K562 (cell line): ENCODE measurements around the gene ZNF337.
"Not testable (repeated sequence)": the region's sequence is repeated elsewhere in the genome, so short reads cannot be mapped to it uniquely, and the experiment has no call there.

Experiments used
- ARNT ChIP-seq, 2 experiments: fragments of 450-650 bp; IDR thresholded peaks; 2 replicates each; pipeline ENCODE4 v1.6.1; 2016; ENCODE audit warnings: mild to moderate bottlenecking in 1 of 2
- EZH2 ChIP-seq: IDR thresholded peaks from 2 replicates; pipeline ENCODE4 v1.6.1; 2012; ENCODE audit warnings: low read depth, mild to moderate bottlenecking, inconsistent platforms, low read length, borderline replicate concordance
- HNRNPH1 ChIP-seq: fragments of 200-400 bp; formaldehyde crosslinking; optimal IDR thresholded peaks from 2 replicates; pipeline ENCODE3; 2017; ENCODE audit warnings: low read depth, mild to moderate bottlenecking, low read length, moderate library complexity
- NCOA2 ChIP-seq, 2 experiments: fragments of 450-650 bp; IDR thresholded peaks; 2 replicates each; pipeline ENCODE4 v1.6.1; 2018; ENCODE audit warnings: mild to moderate bottlenecking in 2 of 2, moderate library complexity in 1 of 2; ENCODE audit not compliant: partially characterized antibody in 2 of 2
- NRF1 ChIP-seq, 2 experiments: fragments of 450-650 bp; IDR thresholded peaks in 1 of 2; conservative IDR thresholded peaks in 1 of 2; 2 replicates each; pipeline ENCODE4 v1.6.1; 2014; ENCODE audit warnings: mild to moderate bottlenecking in 2 of 2
- POLR2A ChIP-seq: fragments of 450-650 bp; conservative IDR thresholded peaks from 2 replicates; pipeline ENCODE4 v1.6.1; 2016
- SIRT6 ChIP-seq: IDR thresholded peaks from one replicate; pipeline ENCODE4 v1.6.1; 2012; ENCODE audit warnings: low read depth, mild to moderate bottlenecking, control low read depth, inconsistent platforms, low read length, moderate library complexity
- TAF1 ChIP-seq: IDR thresholded peaks from 2 replicates; pipeline ENCODE4 v1.6.1; 2011; ENCODE audit warnings: mild to moderate bottlenecking, low read length, moderate library complexity; ENCODE audit not compliant: insufficient read depth, control insufficient read depth, severe bottlenecking; ENCODE audit errors: extremely low read depth
- TAL1 ChIP-seq: fragments of 450-650 bp; IDR thresholded peaks from 2 replicates; pipeline ENCODE4 v1.6.1; 2016; ENCODE audit warnings: mild to moderate bottlenecking
- YY1 ChIP-seq, 3 experiments: IDR thresholded peaks; 2 replicates each; pipeline ENCODE4 v1.6.1; 2011; ENCODE audit warnings: low read length in 2 of 3, mild to moderate bottlenecking in 2 of 3, moderate library complexity in 2 of 3, borderline replicate concordance in 1 of 3, control low read depth in 1 of 3, low read depth in 1 of 3; ENCODE audit not compliant: insufficient read depth in 3 of 3, insufficient replicate concordance in 2 of 3, control insufficient read depth in 1 of 3, insufficient read length in 1 of 3; ENCODE audit errors: extremely low read depth in 1 of 3
- ZNF146 ChIP-seq: IDR thresholded peaks from one replicate; pipeline ENCODE4 v1.6.1; 2018; ENCODE audit warnings: missing compliant biosample characterization; ENCODE audit not compliant: unreplicated experiment
- ZNF384 ChIP-seq: IDR thresholded peaks from 2 replicates; pipeline ENCODE4 v1.6.1; 2012; ENCODE audit warnings: low read depth, low read length, improper control_type of control experiment
- TF ChIP-seq, protein P1 (sequence below), 3 experiments: IDR thresholded peaks in 2 of 3; conservative IDR thresholded peaks in 1 of 3; 2 replicates each; pipeline ENCODE4 v1.5.1; 2011 to 2012; ENCODE audit warnings: low read length in 3 of 3, mild to moderate bottlenecking in 3 of 3, control low read depth in 2 of 3, improper control_type of control experiment in 1 of 3, inconsistent platforms in 1 of 3, low read depth in 1 of 3, mixed read lengths in 1 of 3, moderate library complexity in 1 of 3; ENCODE audit not compliant: insufficient read depth in 2 of 3
- TF ChIP-seq, protein P2 (sequence below): fragments of 450-650 bp; IDR thresholded peaks from 2 replicates; pipeline ENCODE4 v1.6.1; 2017; ENCODE audit warnings: antibody characterized with exemption

DNA sequence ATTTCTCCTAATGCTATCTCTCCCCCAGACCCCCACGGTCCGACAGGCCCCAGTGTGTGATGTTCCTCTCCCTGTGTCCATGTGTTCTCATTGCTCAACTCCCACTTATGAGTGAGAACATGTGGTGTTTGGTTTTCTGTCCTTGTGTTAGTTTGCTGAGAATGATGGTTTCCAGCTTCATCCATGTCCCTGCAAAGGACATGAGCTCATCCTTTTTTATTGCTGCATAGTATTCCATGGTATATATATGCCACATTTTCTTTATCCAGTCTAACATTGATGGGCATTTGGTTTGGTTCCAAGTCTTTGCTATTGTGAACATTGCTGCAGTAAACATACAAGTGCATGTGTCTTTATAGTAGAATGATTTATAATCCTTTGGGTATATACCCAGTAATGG is 4.2 kb upstream of the ZNF337 start:
- not testable (repeated sequence) for TF ChIP-seq SIRT6; TAF1; HNRNPH1; YY1 (IDR thresholded peaks at IDR 0.05; ENCODE audit: borderline replicate concordance in 1 of 3, control insufficient read depth in 1 of 3, extremely low read depth in 1 of 3, insufficient read depth in 3 of 3, insufficient read length in 1 of 3, insufficient replicate concordance in 2 of 3, low read depth in 1 of 3, low read length in 2 of 3); POLR2A; NRF1 (conservative IDR thresholded peaks at IDR 0.05 in 1 of 2, IDR thresholded peaks at IDR 0.05 in 1 of 2); ARNT (IDR thresholded peaks at IDR 0.05); ZNF384; ZNF146 (CRISPR knock-in tag); EZH2; NCOA2 (IDR thresholded peaks at IDR 0.05; ENCODE audit: partially characterized antibody in 2 of 2); TAL1
- TF ChIP-seq, protein P1, sequence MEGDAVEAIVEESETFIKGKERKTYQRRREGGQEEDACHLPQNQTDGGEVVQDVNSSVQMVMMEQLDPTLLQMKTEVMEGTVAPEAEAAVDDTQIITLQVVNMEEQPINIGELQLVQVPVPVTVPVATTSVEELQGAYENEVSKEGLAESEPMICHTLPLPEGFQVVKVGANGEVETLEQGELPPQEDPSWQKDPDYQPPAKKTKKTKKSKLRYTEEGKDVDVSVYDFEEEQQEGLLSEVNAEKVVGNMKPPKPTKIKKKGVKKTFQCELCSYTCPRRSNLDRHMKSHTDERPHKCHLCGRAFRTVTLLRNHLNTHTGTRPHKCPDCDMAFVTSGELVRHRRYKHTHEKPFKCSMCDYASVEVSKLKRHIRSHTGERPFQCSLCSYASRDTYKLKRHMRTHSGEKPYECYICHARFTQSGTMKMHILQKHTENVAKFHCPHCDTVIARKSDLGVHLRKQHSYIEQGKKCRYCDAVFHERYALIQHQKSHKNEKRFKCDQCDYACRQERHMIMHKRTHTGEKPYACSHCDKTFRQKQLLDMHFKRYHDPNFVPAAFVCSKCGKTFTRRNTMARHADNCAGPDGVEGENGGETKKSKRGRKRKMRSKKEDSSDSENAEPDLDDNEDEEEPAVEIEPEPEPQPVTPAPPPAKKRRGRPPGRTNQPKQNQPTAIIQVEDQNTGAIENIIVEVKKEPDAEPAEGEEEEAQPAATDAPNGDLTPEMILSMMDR (IDR thresholded peaks at IDR 0.05 in 2 of 3, conservative IDR thresholded peaks at IDR 0.05 in 1 of 3; ENCODE audit: insufficient read depth in 2 of 3, low read depth in 1 of 3, low read length in 3 of 3) = not testable (repeated sequence)
- TF ChIP-seq, protein P2, sequence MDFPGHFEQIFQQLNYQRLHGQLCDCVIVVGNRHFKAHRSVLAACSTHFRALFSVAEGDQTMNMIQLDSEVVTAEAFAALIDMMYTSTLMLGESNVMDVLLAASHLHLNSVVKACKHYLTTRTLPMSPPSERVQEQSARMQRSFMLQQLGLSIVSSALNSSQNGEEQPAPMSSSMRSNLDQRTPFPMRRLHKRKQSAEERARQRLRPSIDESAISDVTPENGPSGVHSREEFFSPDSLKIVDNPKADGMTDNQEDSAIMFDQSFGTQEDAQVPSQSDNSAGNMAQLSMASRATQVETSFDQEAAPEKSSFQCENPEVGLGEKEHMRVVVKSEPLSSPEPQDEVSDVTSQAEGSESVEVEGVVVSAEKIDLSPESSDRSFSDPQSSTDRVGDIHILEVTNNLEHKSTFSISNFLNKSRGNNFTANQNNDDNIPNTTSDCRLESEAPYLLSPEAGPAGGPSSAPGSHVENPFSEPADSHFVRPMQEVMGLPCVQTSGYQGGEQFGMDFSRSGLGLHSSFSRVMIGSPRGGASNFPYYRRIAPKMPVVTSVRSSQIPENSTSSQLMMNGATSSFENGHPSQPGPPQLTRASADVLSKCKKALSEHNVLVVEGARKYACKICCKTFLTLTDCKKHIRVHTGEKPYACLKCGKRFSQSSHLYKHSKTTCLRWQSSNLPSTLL = not testable (repeated sequence)
